ENCODE results near the gene CD248.

DNA sequence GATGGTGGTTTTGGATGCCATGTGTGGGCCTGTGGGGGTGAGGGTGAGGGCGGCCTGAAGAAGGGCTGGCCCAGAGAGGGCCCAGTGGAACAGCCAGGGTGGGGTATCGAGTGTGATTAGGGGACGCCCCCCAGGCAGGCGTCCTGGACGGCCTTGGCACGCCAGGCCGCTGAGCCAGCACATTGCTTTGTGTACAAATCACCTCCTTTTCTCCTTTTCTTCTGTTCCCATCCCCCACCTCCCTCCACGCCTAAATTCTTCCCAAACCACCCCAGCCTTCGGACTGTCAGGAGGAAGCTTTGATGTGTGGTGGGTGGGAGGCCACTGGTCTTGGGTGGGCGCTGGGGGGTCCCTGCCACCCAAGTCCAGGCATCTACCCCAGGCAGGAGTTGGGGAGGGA lies 7.8 kb upstream of the CD248 start:
- TF ChIP-seq CTCF (IDR thresholded peaks at IDR 0.05; ENCODE audit: borderline replicate concordance, extremely low read depth, low read length, poor library complexity, severe bottlenecking) (no peak), EZH2 (IDR thresholded peaks at IDR 0.05; ENCODE audit: borderline replicate concordance, low read depth, low read length, severe bottlenecking) (no peak)

Data from DND-41 (cell line).